Measurements from ENCODE around the gene SF3B3.

DNA sequence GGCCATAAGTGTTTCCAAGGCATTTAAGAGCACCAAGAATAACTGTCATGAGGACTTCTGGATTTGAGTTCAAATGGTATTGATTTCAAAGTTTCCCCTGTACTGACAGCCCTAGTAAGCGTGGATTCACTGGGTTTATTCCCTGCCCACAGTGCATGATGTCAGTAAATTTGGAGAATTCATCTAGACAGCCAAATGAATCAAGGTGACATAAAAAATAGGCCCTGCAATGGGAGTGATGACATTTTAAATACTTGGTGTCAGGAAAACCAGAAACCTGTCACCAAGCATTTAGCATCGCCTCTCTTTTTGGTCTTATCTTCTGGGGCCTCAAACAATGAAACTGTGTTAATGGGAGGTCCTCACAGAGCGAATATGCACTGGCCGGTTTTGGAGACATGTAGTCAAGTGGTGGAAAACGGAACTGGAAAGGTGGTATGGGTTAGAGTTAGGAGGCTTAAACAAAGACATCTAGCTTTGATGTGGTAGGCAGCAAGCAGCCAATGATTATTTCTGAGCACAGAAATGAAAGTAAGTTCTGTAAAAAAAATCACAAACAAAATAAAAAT lies 29.3 kb upstream of the SF3B3 start:
- TF ChIP-seq GATA2 (IDR thresholded peaks at IDR 0.05; ENCODE audit: low read depth, low read length) (no peak), GATA3 (IDR thresholded peaks at IDR 0.05; ENCODE audit: low read depth, low read length) (no peak)

All from SH-SY5Y (cell line).